ENCODE measurements around the gene ATOH7. TPM values are rescaled to one million over a fixed set of nuclear protein-coding genes. Genes with fewer than 3 reads are reported as not detected.
"Not testable (repeated sequence)": the region's sequence is repeated elsewhere in the genome, so short reads cannot be mapped to it uniquely, and the experiment has no call there.

Gene ATOH7
- total RNA-seq, 1 donor from 2014 or later: not detected

- intact Hi-C loops (cut with micrococcal nuclease): no loop called here
Observed at GRCh38 chr10:68237173-68237572, 5.3 kb upstream of the ATOH7 start.

- intact Hi-C loops (cut with micrococcal nuclease): no loop called here
Observed at GRCh38 chr10:68235581-68235980, 3.7 kb upstream of the ATOH7 start.

GRCh38 chr10:68235111-68235510 is 3.2 kb upstream of the ATOH7 start:
- intact Hi-C loops (cut with micrococcal nuclease): no loop called here

GRCh38 chr10:68233046-68233445 is 1.1 kb upstream of the ATOH7 start:
- intact Hi-C loops (cut with micrococcal nuclease): no loop called here

- intact Hi-C loops (cut with micrococcal nuclease): no loop called here
Observed at GRCh38 chr10:68231106-68231816, 652 bp downstream of the ATOH7 start.

GRCh38 chr10:68230268-68230667 is 1.6 kb downstream of the ATOH7 start:
- intact Hi-C loops (cut with micrococcal nuclease): no loop called here

GRCh38 chr10:68224810-68225209 is 7.1 kb downstream of the ATOH7 start:
- intact Hi-C loops (cut with micrococcal nuclease): no loop called here

- intact Hi-C loops (cut with micrococcal nuclease): no loop called here
Observed at GRCh38 chr10:68223535-68224165, 8.3 kb downstream of the ATOH7 start.

- intact Hi-C loops (cut with micrococcal nuclease): no loop called here
Observed at GRCh38 chr10:68222391-68222790, 9.5 kb downstream of the ATOH7 start.

- intact Hi-C loops (cut with micrococcal nuclease): no loop called here
Observed at GRCh38 chr10:68221196-68221595, 10.7 kb downstream of the ATOH7 start.

- intact Hi-C loops (cut with micrococcal nuclease): loop anchor here (10.0 kb wide), 1 partner anchor 676 kb away; no protein-coding TSS in a partner anchor
Observed at GRCh38 chr10:68218786-68219185, 13.1 kb downstream of the ATOH7 start.

GRCh38 chr10:68212721-68213352 is 19.1 kb downstream of the ATOH7 start:
- intact Hi-C loops (cut with micrococcal nuclease): loop anchor here (2.0 to 10.0 kb wide), 4 partner anchors 74 to 682 kb away; no protein-coding TSS in a partner anchor

GRCh38 chr10:68211669-68212068 is 20.2 kb downstream of the ATOH7 start:
- intact Hi-C loops (cut with micrococcal nuclease): loop anchor here (2.0 to 10.0 kb wide), 4 partner anchors 76 to 683 kb away; no protein-coding TSS in a partner anchor

GRCh38 chr10:68208424-68209042 is 23.4 kb downstream of the ATOH7 start:
- intact Hi-C loops (cut with micrococcal nuclease): loop anchor here (1.0 kb wide), 1 partner anchor 353 kb away; no protein-coding TSS in a partner anchor

- intact Hi-C loops (cut with micrococcal nuclease): no loop called here
Observed at GRCh38 chr10:68202960-68203353, 29.0 kb downstream of the ATOH7 start.

GRCh38 chr10:68196701-68197100 is 35.2 kb downstream of the ATOH7 start:
- intact Hi-C loops (cut with micrococcal nuclease): no loop called here

- intact Hi-C loops (cut with micrococcal nuclease): not testable (repeated sequence)
Observed at GRCh38 chr10:68195776-68196175, 36.1 kb downstream of the ATOH7 start.

GRCh38 chr10:68194290-68194689 is 37.6 kb downstream of the ATOH7 start:
- intact Hi-C loops (cut with micrococcal nuclease): no loop called here

GRCh38 chr10:68192113-68192512 is 39.8 kb downstream of the ATOH7 start:
- intact Hi-C loops (cut with micrococcal nuclease): no loop called here

- intact Hi-C loops (cut with micrococcal nuclease): no loop called here
Observed at GRCh38 chr10:68188835-68189234, 43.1 kb downstream of the ATOH7 start.

GRCh38 chr10:68185085-68185484 is 46.8 kb downstream of the ATOH7 start:
- intact Hi-C loops (cut with micrococcal nuclease): no loop called here

- intact Hi-C loops (cut with micrococcal nuclease): no loop called here
Observed at GRCh38 chr10:68184546-68184945, 47.4 kb downstream of the ATOH7 start.

Measured in T-helper 2 cell treated with Interferon-gamma antibody and Interleukin-4, amounts not matched to agents 100 ng/mL and 5 ng/mL, for 36 hours (primary cell).